ENCODE results near the gene KLHL13.

The KLHL13 gene

GRCh38 chrX:117851025-117851424 lies 265.6 kb downstream of the KLHL13 start:
- H3K4me3 ChIP-seq (ENCODE audit: insufficient read length, low read depth): no peak overlapping the region
- TF ChIP-seq YY1 (IDR thresholded peaks at IDR 0.05; ENCODE audit: insufficient read depth, insufficient read length): no peak
- no peak for TF ChIP-seq SUZ12 (IDR thresholded peaks at IDR 0.05; ENCODE audit: extremely low read depth, insufficient read depth, insufficient read length)
- no peak for TF ChIP-seq ZNF274 (IDR thresholded peaks at IDR 0.05; ENCODE audit: low read depth, low read length)
- no peak overlapping the region for H3K9ac ChIP-seq (ENCODE audit: insufficient read length, low read depth)
- no peaks in the 10 kb centered on the region for H3K9me3 ChIP-seq (ENCODE audit: insufficient read depth, low read length)
- no peaks in the 10 kb centered on the region for H3K36me3 ChIP-seq (ENCODE audit: insufficient read depth, insufficient read length, low read length)
- no peak for DNase-seq (ENCODE audit: low read depth, low spot score)
- H3K4me1 ChIP-seq (ENCODE audit: insufficient read depth, insufficient read length): no peaks in the 10 kb centered on the region
- H3K27me3 ChIP-seq (ENCODE audit: insufficient read depth, insufficient read length): no peaks in the 10 kb centered on the region

Measured in NT2/D1 (cell line).